HepG2 (cell line): ENCODE data around the gene INPP5K. TPM values are rescaled to one million over a fixed set of nuclear protein-coding genes. Genes with fewer than 3 reads are reported as not detected.

Source experiments
- ATAC-seq: fragments of 200-7000 bp; cut with Tn5 transposase; 3 replicates; pipeline ENCODE4 v1.9.1; 2020; ENCODE audit warnings: mild to moderate bottlenecking, moderate library complexity
- BruUV-seq: library from RNA; stranded (reverse); fragments of 400-500 nt; replicated peaks from 2 replicates; lab custom pipeline; 2021; lab: Mats Ljungman, UMichigan
- CTCF ChIA-PET: fragments of 300-600 bp; formaldehyde crosslinking; extraction: SDS; loops from one replicate; lab custom pipeline; 2021; ENCODE audit warnings: low total read pairs, inconsistent platforms, low intra/inter-chr PET ratio; lab: Yijun Ruan, JAX
- POLR2A ChIA-PET: fragments of 350-600 bp; sonication (Branson Sonifier 250); formaldehyde crosslinking; loops from one replicate; lab custom pipeline; 2020; ENCODE audit warnings: antibody characterized with exemption, inconsistent platforms; lab: Yijun Ruan, JAX
- DNase-seq: peaks from one replicate; pipeline ENCODE4 v3.0.0-alpha.2; 2015; ENCODE audit warnings: low spot score
- FAIRE-seq: peaks from 3 replicates; lab custom pipeline; 2011; peaks lifted over from hg19 to GRCh38; lab: Jason Lieb, UNC
- H2AFZ ChIP-seq: one replicate; pipeline ENCODE4 v1.6.1; 2011; ENCODE audit warnings: low read length, inconsistent platforms
- H3K27ac ChIP-seq: fragments of 300-600 bp; 3 replicates; pipeline ENCODE4 v1.8.0; 2011; ENCODE audit warnings: mixed run types, mild to moderate bottlenecking, mixed read lengths, low read length, inconsistent platforms; ENCODE audit not compliant: insufficient read depth; ENCODE audit errors: extremely low read length
- H3K27me3 ChIP-seq, 2 experiments: fragments of 200-600 bp in 1 of 2; 2 replicates in 1 of 2; 3 replicates in 1 of 2; pipeline versions ENCODE4 v1.6.0 to v1.8.0; 2011; ENCODE audit warnings: low read length in 2 of 2, mild to moderate bottlenecking in 2 of 2, moderate library complexity in 2 of 2, inconsistent platforms in 1 of 2; ENCODE audit not compliant: insufficient read depth in 2 of 2, control insufficient read depth in 1 of 2
- H3K36me3 ChIP-seq, 2 experiments: fragments of 200-600 bp in 1 of 2; replicated peaks in 1 of 2; 2 replicates in 1 of 2; 3 replicates in 1 of 2; pipeline versions ENCODE4 v1.5.1 to v1.8.0; 2011; ENCODE audit warnings: low read length in 2 of 2, inconsistent platforms in 1 of 2; ENCODE audit not compliant: insufficient read depth in 2 of 2, control insufficient read depth in 1 of 2
- H3K4me1 ChIP-seq: 2 replicates; pipeline ENCODE4 v1.5.1; 2012; ENCODE audit warnings: low read length, inconsistent platforms; ENCODE audit not compliant: insufficient read depth
- H3K4me2 ChIP-seq: 2 replicates; pipeline ENCODE4 v1.6.0; 2011; ENCODE audit warnings: low read depth, low read length, inconsistent platforms
- H3K4me3 ChIP-seq, 3 experiments: fragments of 200-600 bp in 1 of 3; sonication (generic), shearing (Covaris generic) in 1 of 3; replicated peaks in 1 of 3; 2 replicates each; pipeline ENCODE4 v1.5.1; 2011 to 2016; ENCODE audit warnings: low read length in 3 of 3, inconsistent platforms in 2 of 3, low read depth in 2 of 3, mild to moderate bottlenecking in 2 of 3, control low read depth in 1 of 3, mixed read lengths in 1 of 3; ENCODE audit not compliant: insufficient read depth in 1 of 3
- H3K79me2 ChIP-seq: one replicate; pipeline ENCODE4 v1.6.1; 2011; ENCODE audit warnings: low read length, inconsistent platforms; ENCODE audit not compliant: insufficient read depth
- H3K9ac ChIP-seq: 2 replicates; pipeline ENCODE4 v1.6.0; 2011; ENCODE audit warnings: mild to moderate bottlenecking, low read depth, low read length, inconsistent platforms; ENCODE audit not compliant: insufficient read depth
- H3K9me3 ChIP-seq: 2 replicates; pipeline ENCODE4 v1.5.1; 2012; ENCODE audit warnings: mild to moderate bottlenecking, low read length
- H4K20me1 ChIP-seq: 2 replicates; pipeline ENCODE4 v1.6.0; 2011; ENCODE audit warnings: inconsistent platforms, mild to moderate bottlenecking, low read length, moderate library complexity; ENCODE audit not compliant: insufficient read depth
- ARID4A ChIP-seq: sonication (generic); formaldehyde crosslinking; IDR thresholded peaks from 2 replicates; pipeline ENCODE4 v1.5.0; 2020; ENCODE audit warnings: mild to moderate bottlenecking, missing genetic modification reagents, borderline replicate concordance
- HNF1B ChIP-seq: sonication (generic); formaldehyde crosslinking; IDR thresholded peaks from 2 replicates; pipeline ENCODE4 v1.5.1; 2020; ENCODE audit warnings: mild to moderate bottlenecking, moderate library complexity, missing genetic modification reagents
- HNRNPL ChIP-seq: fragments of 200-400 bp; formaldehyde crosslinking; IDR thresholded peaks from 2 replicates; pipeline ENCODE4 v1.6.1; 2017; ENCODE audit warnings: mild to moderate bottlenecking, low read depth, low read length
- KAT7 ChIP-seq: IDR thresholded peaks from 2 replicates; pipeline ENCODE4 v1.6.1; 2018; ENCODE audit warnings: borderline replicate concordance, missing compliant biosample characterization
- POLR2G ChIP-seq: fragments of 200-400 bp; formaldehyde crosslinking; IDR thresholded peaks from 2 replicates; pipeline ENCODE4 v1.6.1; 2018; ENCODE audit warnings: mild to moderate bottlenecking, low read depth, low read length, moderate library complexity
- SAP130 ChIP-seq: IDR thresholded peaks from 2 replicates; pipeline ENCODE4 v1.6.1; 2016; ENCODE audit warnings: low read depth
- SMC3 ChIP-seq: IDR thresholded peaks from 2 replicates; pipeline ENCODE4 v1.6.1; 2011; ENCODE audit warnings: low read length, improper control_type of control experiment
- SP2 ChIP-seq: sonication (generic); formaldehyde crosslinking; IDR thresholded peaks from 2 replicates; pipeline ENCODE4 v1.5.1; 2020; ENCODE audit warnings: mild to moderate bottlenecking, missing genetic modification reagents
- ZBTB38 ChIP-seq: sonication (generic); formaldehyde crosslinking; IDR thresholded peaks from 2 replicates; pipeline ENCODE4 v1.5.1; 2020; ENCODE audit warnings: mild to moderate bottlenecking, missing genetic modification reagents
- ZBTB39 ChIP-seq: sonication (generic); formaldehyde crosslinking; IDR thresholded peaks from 2 replicates; pipeline ENCODE4 v1.5.0; 2020; ENCODE audit warnings: missing genetic modification reagents
- ZNF24 ChIP-seq: fragments of 450-650 bp; IDR thresholded peaks from 2 replicates; pipeline ENCODE4 v1.6.1; 2017; ENCODE audit warnings: antibody characterized with exemption, mild to moderate bottlenecking
- ZNF788 ChIP-seq: sonication (generic); formaldehyde crosslinking; IDR thresholded peaks from 2 replicates; pipeline ENCODE4 v1.5.0; 2020; ENCODE audit warnings: mild to moderate bottlenecking, missing genetic modification reagents, borderline replicate concordance
- WGBS: methylation state at CpG from one replicate; pipeline ENCODE4 v1.1.6; 2017; ENCODE audit warnings: low lambda C conversion rate; 5-methylcytosine and 5-hydroxymethylcytosine counted together
- in situ Hi-C: cut with HindIII; loops from 2 replicates; pipeline ENCODE4 v1.10.0; 2017; ENCODE audit warnings: low pct_unique_long_range_greater_than_20kb; ENCODE audit not compliant: extremely low pct_ligation_motif_present
- intact Hi-C: fragments of 100-400 bp; cut with micrococcal nuclease; formaldehyde crosslinking; loops from one replicate; pipeline ENCODE4 v1.10.0; 2022; ENCODE audit not compliant: unreplicated experiment
- polyA plus RNA-seq, 8 experiments: library from polyadenylated mRNA; depleted of rRNA in 3 of 8; stranded (reverse) in 7 of 8; unstranded in 1 of 8; fragments of >200 nt; fragmentation: Illumina TruSeq in 4 of 8; extraction: Trizol in 4 of 8; gene quantifications; 2 replicates each; pipeline versions ENCODE4 v1.2.1 to v1.2.3, GENCODE V29; 2011 to 2016; ENCODE audit warnings: low read depth in 4 of 8, missing spikeins in 1 of 8, mixed read lengths in 1 of 8; ENCODE audit not compliant: insufficient read depth in 1 of 8
- total RNA-seq, 5 experiments: library from RNA; depleted of rRNA; stranded (reverse); fragments of >200 nt; fragmentation: Illumina TruSeq; extraction: Trizol; gene quantifications; 2 replicates each; pipeline ENCODE4 v1.2.3, GENCODE V29; 2016; ENCODE audit warnings: low read depth in 1 of 5

Gene INPP5K
- total and polyA plus RNA-seq, 2 of the 13 experiments (the other 11 are each of a cell fraction or from before 2014, with no cell fraction given), result 4.8 to 9.6 TPM

- TF ChIP-seq ZBTB39 (no peak), SAP130 (CRISPR knock-in tag) (peak; percentile 52; the same call in 1 of the 2 replicates), POLR2G (peak; percentile 51; the same call in 1 of the 2 replicates), ZNF24 (no peak), HNRNPL (0 out of 2 replicates have a peak, but pooled peaks have one; percentile 38)
Observed at GRCh38 chr17:1485423-1486376, 30.7 kb downstream of the INPP5K start (continued).

GRCh38 chr17:1484676-1485422, 31.6 kb downstream of the INPP5K start:
- no TSS peak for BruUV-seq
- WGBS, result 0% methylated on average over 4 of the region's 19 CpGs
- CTCF ChIA-PET, result no interaction called here
- Histone ChIP-seq H3K4me2 (peak overlapping the region; percentile 96), H3K9ac (peak overlapping the region; percentile 74), H3K4me1 (peaks cover 32% of the 10 kb centered on the region), H3K27ac (peak overlapping the region; percentile 54), H3K36me3 (peaks cover 7 to 22% of the 10 kb centered on the region in 2 experiments), H2AFZ (no peak overlapping the region), H3K79me2 (peaks cover 10% of the 10 kb centered on the region), H3K4me3 (peak overlapping the region; percentile 77 to 82 (median 79)), H3K27me3 (no peaks in the 10 kb centered on the region; a peak in 1 of 5 replicates), H3K9me3 (no peaks in the 10 kb centered on the region), H4K20me1 (no peaks in the 10 kb centered on the region)
- DNase-seq (peak; percentile 24), ATAC-seq (peak; percentile 33), FAIRE-seq (no peak)
- POLR2A ChIA-PET, result interaction anchor here (1.1 to 1.4 kb wide), 3 partner anchors 17 to 32 kb away, joined by 3 to 9 read pairs (median 7); partner anchors contain the start of gene INPP5K
- intact Hi-C loops, result no loop called here
- in situ Hi-C loops, result no loop called here
- 0 out of 2 replicates have a peak, but pooled peaks have one; percentile 12 for TF ChIP-seq ARID4A (CRISPR knock-in tag)
- peak; percentile 26; the same call in 1 of the 2 replicates for TF ChIP-seq ZBTB38 (CRISPR knock-in tag)
- peak; percentile 24; the same call in 1 of the 2 replicates for TF ChIP-seq ZNF788
- no peak for TF ChIP-seq HNF1B (CRISPR knock-in tag)
- TF ChIP-seq SMC3, result no peak
- TF ChIP-seq SP2 (CRISPR knock-in tag), result no peak
- TF ChIP-seq KAT7, result no peak
